ENCODE results near the gene STAP2.
"Not testable (repeated sequence)": the region's sequence is repeated elsewhere in the genome, so short reads cannot be mapped to it uniquely, and the experiment has no call there.

The STAP2 gene

GRCh38 chr19:4297901-4298809 lies 40.5 kb downstream of the STAP2 start:
- DNase-seq: no peak

- DNase-seq: no peak
Observed at GRCh38 chr19:4295972-4296771, 42.5 kb downstream of the STAP2 start.

- DNase-seq: no peak
Observed at GRCh38 chr19:4294389-4294788, 44.2 kb downstream of the STAP2 start.

- DNase-seq: no peak
Observed at GRCh38 chr19:4292515-4292914, 46.1 kb downstream of the STAP2 start.

DNA sequence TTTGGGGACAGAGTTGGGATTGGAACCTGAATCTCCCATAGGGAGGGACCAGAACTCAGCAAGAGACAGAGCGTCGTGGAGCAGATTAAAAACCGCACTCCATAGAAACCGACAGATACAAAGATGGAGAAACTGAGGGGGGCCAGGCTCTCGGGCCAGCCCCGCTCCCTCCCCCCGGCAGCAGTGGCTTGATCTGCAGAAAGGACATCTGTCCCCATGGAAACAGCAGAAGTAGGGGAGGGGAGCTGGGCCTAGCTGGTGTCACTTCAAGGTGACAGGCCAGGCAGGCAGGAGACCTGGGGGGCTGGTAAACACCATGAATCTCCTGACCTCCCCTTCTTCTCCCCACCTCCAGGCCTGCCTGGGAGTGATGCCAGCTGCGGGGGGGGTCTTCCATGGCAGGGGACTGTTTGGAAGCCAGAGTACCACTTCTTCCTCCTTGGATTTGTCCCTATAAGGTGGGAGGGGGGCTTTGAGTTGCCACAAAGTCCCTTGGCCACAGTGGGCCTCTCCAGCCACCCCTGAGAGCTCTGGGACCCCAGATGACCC lies 47.4 kb downstream of the STAP2 start:
- no peak for DNase-seq

DNA sequence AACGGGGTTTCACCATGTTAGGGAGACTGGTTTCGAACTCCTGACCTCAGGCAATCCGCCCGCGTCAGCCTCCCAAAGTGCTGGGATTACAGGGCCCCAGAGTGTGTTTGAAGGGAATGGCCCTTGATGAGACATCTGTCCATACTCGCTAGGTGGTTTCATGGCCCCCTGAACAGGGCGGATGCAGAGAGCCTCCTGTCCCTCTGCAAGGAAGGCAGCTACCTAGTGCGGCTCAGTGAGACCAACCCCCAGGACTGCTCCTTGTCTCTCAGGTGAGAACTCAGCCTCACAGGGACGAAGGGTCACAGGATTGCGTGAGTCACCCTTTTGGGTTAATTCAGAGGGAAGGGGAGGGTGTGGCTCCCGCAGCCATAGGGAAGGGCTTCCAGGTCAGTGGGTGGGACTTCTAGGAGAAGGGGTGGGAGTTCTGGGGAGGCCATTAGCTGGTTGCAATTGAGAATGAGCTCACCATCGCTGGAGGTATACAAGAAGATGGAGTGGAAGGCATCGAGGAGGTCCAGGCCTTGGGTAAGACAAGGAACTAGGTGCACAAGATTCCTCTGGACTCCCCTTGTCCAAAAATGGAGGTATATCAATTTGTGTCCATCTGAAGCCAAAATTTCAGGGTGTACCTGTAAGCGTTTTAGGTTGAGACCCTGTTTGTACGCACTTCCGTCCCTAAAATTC lies 50.4 kb downstream of the STAP2 start:
- no peak for DNase-seq

DNA sequence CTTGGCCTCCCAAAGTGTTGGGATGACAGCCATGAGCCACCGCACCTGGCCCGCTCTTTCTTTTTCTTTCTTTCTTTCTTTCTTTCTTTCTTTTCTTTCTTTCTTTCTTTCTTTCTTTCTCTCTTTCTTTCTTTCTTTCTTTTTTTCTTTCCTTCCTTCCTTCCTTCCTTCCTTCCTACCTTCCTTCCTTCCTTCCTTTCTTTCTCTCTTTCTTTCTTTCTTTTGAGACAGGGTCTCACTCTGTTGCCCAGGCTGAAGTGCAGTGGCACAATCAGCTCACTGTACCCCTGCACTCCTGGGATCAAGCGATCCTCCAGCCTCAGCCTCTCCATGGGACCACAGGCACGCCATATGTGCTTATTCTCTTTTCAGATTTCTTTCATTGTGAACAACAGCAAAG lies 52.5 kb downstream of the STAP2 start:
- not testable (repeated sequence) for DNase-seq

GRCh38 chr19:4284974-4285373 lies 53.7 kb downstream of the STAP2 start:
- DNase-seq: no peak

GRCh38 chr19:4284176-4284958 lies 54.3 kb downstream of the STAP2 start:
- DNase-seq: no peak

DNA sequence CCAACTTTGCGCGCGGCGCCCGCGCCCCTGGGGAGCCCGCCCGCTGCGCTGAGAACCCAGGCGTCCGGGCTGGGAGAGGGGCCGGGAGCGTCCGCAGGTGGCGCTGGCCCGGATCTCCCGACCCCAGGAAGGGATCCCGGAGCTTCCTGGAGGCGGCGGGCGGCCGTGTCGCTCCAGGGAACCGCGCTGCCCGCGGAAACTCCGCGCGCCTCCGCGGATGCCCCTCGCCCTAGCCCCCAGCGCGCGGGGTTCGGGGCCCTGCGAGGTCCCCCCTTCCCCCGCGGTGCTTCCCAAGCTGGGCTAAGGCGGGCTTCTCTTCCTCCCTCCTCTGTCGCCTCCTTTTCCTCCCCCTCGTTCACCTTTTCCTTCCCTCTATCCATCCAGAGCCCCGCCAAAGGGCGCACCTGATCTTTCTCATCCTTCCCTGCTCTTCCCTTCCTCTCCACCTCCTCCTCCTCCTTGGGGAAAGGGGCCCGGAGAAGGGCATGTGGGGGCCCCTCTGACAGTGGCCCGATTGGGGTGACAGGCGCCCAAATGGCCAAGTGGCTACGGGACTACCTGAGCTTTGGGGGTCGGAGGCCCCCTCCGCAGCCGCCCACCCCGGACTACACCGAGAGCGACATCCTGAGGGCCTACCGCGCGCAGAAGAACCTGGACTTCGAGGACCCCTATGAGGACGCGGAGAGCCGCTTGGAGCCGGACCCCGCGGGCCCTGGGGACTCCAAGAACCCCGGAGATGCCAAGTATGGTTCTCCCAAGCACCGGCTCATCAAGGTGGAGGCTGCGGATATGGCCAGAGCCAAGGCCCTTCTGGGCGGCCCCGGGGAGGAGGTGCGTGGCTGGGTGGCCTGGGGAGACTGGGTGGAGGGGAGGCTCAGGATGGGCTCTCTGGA lies 58.9 kb downstream of the STAP2 start:
- no peak for DNase-seq

GRCh38 chr19:4279267-4279529 lies 59.4 kb downstream of the STAP2 start:
- DNase-seq: no peak

- no peak for DNase-seq
Observed at GRCh38 chr19:4278419-4279266, 60.0 kb downstream of the STAP2 start, which contains the start of gene SHD. TSS of gene SHD (plus strand) at chr19:4279266. CDS start at chr19:4280064, 798 bp downstream.

- no peak for DNase-seq
Observed at GRCh38 chr19:4278010-4278409, 60.6 kb downstream of the STAP2 start.

- DNase-seq: no peak
Observed at GRCh38 chr19:4277191-4277696, 61.4 kb downstream of the STAP2 start.

DNA sequence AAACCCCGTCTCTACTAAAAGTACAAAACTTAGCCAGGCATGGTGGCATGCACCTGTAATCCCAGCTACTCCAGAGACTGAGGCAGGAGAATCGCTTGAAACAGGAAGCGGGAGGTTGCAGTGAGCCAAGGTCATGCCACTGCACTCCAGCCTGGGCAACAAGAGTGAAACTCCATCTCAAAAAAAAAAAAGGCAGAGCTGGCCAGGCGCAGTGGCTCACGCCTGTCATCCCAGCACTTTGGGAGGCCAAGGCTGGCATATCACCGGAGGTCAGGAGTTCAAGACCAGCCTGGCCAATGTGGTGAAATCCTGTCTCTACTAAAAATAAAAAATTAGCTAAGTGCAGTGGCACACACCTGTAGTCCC lies 64.3 kb downstream of the STAP2 start:
- not testable (repeated sequence) for DNase-seq
